Stimulated activated naive CD8-positive, alpha-beta T cell treated with anti-CD3 and anti-CD28 coated beads, Interleukin-15, Interleukin-2, amounts not matched to agents 100 ng/mL and 50 ng/mL, for 24 hours (primary cell): Measurements from ENCODE around the gene FZD10.

Source experiments
- H3K27ac Mint-ChIP-seq: one replicate; pipeline ENCODE4 v1.8.0; 2021; ENCODE audit warnings: mild to moderate bottlenecking, mixed read lengths
- H3K27me3 Mint-ChIP-seq: one replicate; pipeline ENCODE4 v1.8.0; 2021; ENCODE audit warnings: mixed read lengths
- H3K36me3 Mint-ChIP-seq: one replicate; pipeline ENCODE4 v1.8.0; 2021; ENCODE audit warnings: low read depth, mixed read lengths
- H3K4me1 Mint-ChIP-seq: one replicate; pipeline ENCODE4 v1.8.0; 2021; ENCODE audit warnings: low read depth, mixed read lengths
- H3K4me3 Mint-ChIP-seq: one replicate; pipeline ENCODE4 v1.8.0; 2021; ENCODE audit warnings: mild to moderate bottlenecking, mixed read lengths
- H3K9me3 Mint-ChIP-seq: one replicate; pipeline ENCODE4 v1.8.0; 2021; ENCODE audit warnings: mixed read lengths

Gene FZD10

DNA sequence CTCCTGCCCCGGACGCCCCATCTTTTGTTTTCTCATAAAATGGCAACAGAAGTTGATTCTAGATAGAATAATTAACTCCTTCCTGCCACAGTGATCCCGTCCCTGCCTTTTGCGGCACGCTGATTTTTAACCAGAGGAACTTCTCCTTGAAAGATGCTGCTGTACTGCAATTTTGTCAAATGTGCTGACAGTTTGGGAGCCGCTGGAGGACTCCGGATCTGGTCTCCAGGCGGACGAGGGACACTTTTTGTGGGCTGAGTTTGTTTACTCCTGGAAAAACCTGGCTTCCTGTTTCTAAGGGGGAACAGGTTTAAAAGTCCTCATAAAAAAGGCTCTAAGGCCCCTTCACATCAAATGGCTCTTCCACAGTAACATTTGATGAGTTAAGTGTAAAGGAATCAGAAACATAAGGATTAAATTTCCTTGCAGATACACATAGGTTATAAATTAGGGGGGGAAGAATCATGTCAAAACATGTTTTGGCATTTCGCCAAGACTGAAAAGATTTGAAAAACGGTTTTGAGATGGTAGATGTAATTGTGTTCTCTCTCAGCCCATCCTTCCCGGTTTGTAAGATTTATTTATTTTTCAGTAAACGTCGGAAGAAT lies 15.5 kb downstream of the FZD10 start:
- Mint-ChIP-seq H3K4me1 (no peaks in the 10 kb centered on the region), H3K27ac (no peak overlapping the region), H3K27me3 (peaks cover 16% of the 10 kb centered on the region), H3K9me3 (peaks cover 4% of the 10 kb centered on the region), H3K4me3 (no peak overlapping the region), H3K36me3 (no peaks in the 10 kb centered on the region)

GRCh38 chr12:130178282-130178681 lies 16.0 kb downstream of the FZD10 start:
- H3K36me3 Mint-ChIP-seq = no peaks in the 10 kb centered on the region
- H3K4me1 Mint-ChIP-seq = no peaks in the 10 kb centered on the region
- H3K9me3 Mint-ChIP-seq = peaks cover 4% of the 10 kb centered on the region
- H3K27ac Mint-ChIP-seq = no peak overlapping the region
- peaks cover 16% of the 10 kb centered on the region for H3K27me3 Mint-ChIP-seq
- no peak overlapping the region for H3K4me3 Mint-ChIP-seq

DNA sequence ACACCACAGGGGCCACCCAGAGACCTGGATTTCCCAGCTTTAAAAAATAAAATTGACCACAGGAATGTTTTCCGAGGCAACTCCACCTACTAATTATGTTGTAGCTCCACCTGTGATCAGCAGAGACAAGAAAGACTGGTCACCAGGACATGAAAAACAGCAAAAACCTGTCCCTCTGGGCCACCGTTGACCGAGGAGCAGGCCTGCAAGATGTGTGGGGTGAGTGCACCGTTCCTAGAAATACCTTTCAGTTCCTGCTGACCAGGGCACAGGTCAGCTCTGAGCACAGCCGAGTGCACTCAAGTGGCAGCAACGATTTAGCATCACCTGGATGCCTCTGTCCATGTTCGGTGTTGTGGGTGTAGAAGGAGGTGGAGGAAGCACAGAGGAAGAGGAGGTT lies 16.9 kb downstream of the FZD10 start:
- no peak overlapping the region for H3K4me3 Mint-ChIP-seq
- peaks cover 16% of the 10 kb centered on the region for H3K27me3 Mint-ChIP-seq
- H3K27ac Mint-ChIP-seq = no peak overlapping the region
- no peaks in the 10 kb centered on the region for H3K4me1 Mint-ChIP-seq
- no peaks in the 10 kb centered on the region for H3K36me3 Mint-ChIP-seq
- H3K9me3 Mint-ChIP-seq = peaks cover 4% of the 10 kb centered on the region

GRCh38 chr12:130179621-130180020 lies 17.4 kb downstream of the FZD10 start:
- Mint-ChIP-seq H3K4me3 (no peak overlapping the region), H3K27me3 (peaks cover 16% of the 10 kb centered on the region), H3K27ac (no peak overlapping the region), H3K4me1 (no peaks in the 10 kb centered on the region), H3K36me3 (no peaks in the 10 kb centered on the region), H3K9me3 (peaks cover 4% of the 10 kb centered on the region)

- Mint-ChIP-seq H3K27ac (no peak overlapping the region), H3K4me1 (no peaks in the 10 kb centered on the region), H3K36me3 (no peaks in the 10 kb centered on the region), H3K27me3 (peaks cover 18% of the 10 kb centered on the region), H3K9me3 (peaks cover 4% of the 10 kb centered on the region), H3K4me3 (no peak overlapping the region)
These were observed 18.9 kb downstream of the FZD10 start for GRCh38 chr12:130181211-130181610.

- H3K9me3 Mint-ChIP-seq = peaks cover 4% of the 10 kb centered on the region
- H3K36me3 Mint-ChIP-seq = no peaks in the 10 kb centered on the region
- no peak overlapping the region for H3K27ac Mint-ChIP-seq
- H3K27me3 Mint-ChIP-seq = peaks cover 18% of the 10 kb centered on the region
- H3K4me1 Mint-ChIP-seq = no peaks in the 10 kb centered on the region
- H3K4me3 Mint-ChIP-seq = no peak overlapping the region
These were observed 21.5 kb downstream of the FZD10 start for GRCh38 chr12:130183585-130184370.

GRCh38 chr12:130184404-130185090 lies 22.3 kb downstream of the FZD10 start:
- Mint-ChIP-seq H3K4me3 (no peak overlapping the region), H3K27ac (no peak overlapping the region), H3K4me1 (no peaks in the 10 kb centered on the region), H3K27me3 (peaks cover 18% of the 10 kb centered on the region), H3K36me3 (no peaks in the 10 kb centered on the region), H3K9me3 (peaks cover 4% of the 10 kb centered on the region)

DNA sequence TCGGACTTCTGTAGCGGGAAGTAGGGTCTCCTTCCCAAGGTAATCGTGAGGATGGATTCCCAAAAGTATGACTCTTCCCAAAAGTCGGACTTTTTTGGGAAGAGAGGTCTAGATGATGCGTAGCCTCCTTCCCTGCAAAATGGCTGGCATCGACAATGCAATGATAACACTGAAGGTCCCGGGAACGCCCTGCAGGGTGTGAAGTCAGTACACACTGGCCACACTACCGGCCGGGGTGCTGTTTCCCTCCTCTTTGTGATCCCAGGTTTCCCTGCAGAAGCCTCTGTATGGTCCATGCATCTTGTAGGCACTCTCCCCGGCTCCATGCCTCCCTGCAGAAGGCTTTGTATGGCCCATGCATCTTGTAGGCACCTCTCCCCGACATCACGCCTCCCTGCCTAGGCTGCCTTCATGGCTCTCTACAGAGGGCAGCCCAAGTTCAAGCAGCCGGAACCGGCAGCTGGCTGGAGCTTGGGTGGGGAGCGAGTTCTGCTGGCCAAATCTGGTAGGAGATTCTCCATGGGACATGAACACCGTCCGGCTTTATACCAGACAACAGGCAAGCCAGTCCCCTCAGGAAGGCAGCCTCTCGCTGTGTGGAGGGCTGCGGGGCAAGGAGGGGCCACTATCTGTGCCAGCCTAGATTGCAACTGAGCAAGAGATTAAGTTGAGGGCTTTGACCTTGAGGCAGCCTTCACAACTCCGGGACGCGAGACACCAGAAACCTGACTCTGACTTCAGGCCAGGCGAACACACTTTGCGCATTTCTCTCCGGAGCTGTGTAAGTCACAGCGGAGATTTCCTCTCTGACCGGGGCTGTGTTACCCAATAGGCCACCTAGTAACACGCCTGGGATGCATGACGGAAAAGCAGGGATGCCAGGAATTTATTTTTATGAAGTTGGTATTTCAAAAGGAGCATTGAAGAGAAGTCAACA lies 23.5 kb downstream of the FZD10 start:
- no peaks in the 10 kb centered on the region for H3K4me1 Mint-ChIP-seq
- peaks cover 4% of the 10 kb centered on the region for H3K9me3 Mint-ChIP-seq
- H3K36me3 Mint-ChIP-seq = no peaks in the 10 kb centered on the region
- H3K27ac Mint-ChIP-seq = no peak overlapping the region
- H3K4me3 Mint-ChIP-seq = no peak overlapping the region
- peaks cover 16% of the 10 kb centered on the region for H3K27me3 Mint-ChIP-seq

DNA sequence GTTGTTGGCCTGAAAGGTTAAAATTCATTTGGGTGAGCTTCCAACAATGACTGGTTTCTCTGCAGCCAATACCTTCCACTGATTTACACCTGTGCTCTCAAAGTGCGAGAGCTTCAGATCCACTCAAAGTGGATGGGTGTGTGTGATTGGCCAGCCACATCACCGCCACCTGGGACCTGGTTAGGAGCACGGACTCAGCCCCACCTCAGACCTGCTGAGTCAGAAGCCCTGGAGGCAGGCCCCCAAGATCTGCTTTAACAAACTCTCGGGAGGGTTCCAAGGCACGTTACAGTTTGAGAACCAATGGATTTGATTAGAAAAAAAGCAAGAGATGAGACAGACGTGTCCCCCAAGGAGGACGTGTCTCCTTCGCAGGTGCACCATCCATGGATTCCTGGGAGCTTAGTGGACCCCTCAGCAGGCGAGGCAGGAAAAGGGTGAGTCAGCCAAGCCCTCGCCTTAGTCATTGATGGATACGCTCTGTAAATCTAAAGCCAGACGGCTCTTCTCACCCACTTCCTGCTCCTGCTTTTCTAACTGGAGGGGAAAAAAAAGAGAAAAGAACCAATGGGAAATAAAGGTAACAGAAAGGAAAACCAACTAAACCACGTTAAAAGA lies 24.5 kb downstream of the FZD10 start:
- Mint-ChIP-seq H3K27ac (no peak overlapping the region), H3K9me3 (peaks cover 5% of the 10 kb centered on the region), H3K36me3 (no peaks in the 10 kb centered on the region), H3K4me3 (no peak overlapping the region), H3K4me1 (no peaks in the 10 kb centered on the region), H3K27me3 (peaks cover 14% of the 10 kb centered on the region)

DNA sequence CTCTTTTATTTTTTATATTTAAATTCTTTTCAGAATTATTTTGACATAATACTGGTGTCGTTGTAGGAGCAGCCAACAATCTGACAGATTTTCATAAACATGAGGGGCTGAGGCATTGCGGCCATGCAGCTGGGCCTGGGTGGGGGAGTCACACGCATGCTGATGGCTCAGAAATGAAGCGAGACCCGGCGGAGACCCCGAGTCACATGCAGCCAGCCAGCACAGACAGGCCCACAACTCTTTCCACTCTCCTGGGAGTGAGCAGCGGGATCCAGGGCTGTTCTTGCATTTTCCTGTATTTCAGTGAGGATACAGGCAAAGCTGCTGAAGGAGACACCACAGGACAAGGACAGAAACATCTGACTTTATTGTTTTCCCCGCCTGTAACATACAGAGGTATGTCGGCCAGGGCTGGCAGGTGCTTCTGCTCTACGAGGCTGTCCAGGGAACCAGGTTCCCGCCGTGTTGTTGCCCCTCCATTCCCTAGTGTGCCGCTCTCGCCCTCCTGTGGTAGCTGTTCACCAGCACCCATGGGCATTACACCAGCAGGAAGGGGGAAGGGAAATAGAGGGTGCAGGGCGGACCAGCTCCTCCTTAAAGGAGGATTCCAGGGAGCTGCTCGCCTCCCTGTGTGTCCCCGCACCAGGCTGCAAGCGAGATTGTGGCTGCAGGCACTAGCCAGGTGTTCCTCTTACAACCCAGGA lies 30.5 kb downstream of the FZD10 start:
- Mint-ChIP-seq H3K27ac (no peak overlapping the region), H3K4me3 (no peak overlapping the region), H3K27me3 (peaks cover 4% of the 10 kb centered on the region), H3K36me3 (no peaks in the 10 kb centered on the region), H3K4me1 (no peaks in the 10 kb centered on the region), H3K9me3 (peaks cover 8% of the 10 kb centered on the region)

DNA sequence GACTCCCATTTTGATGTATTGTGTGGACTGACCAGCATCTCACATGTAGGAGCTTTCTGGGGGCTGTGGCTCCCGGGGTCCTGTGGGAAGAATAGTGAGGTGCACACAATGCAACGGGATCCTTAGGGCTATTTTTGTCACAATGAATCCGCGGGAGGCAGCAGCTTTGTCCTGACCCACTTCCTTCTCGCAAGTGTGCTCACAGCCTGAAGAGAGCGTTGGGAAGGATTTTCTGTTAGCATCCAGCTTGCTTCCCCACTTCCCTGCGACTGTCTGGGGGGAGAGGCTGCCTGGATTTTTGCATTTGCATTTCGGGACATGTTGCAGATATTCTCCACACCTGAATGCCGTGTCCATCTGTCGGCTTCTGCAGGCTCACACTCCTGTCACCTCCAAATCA lies 31.9 kb downstream of the FZD10 start:
- Mint-ChIP-seq H3K27ac (no peak overlapping the region), H3K4me3 (no peak overlapping the region), H3K36me3 (no peaks in the 10 kb centered on the region), H3K9me3 (peaks cover 8% of the 10 kb centered on the region), H3K27me3 (no peaks in the 10 kb centered on the region), H3K4me1 (no peaks in the 10 kb centered on the region)

- Mint-ChIP-seq H3K36me3 (no peaks in the 10 kb centered on the region), H3K9me3 (peaks cover 8% of the 10 kb centered on the region), H3K4me1 (no peaks in the 10 kb centered on the region), H3K4me3 (no peak overlapping the region), H3K27me3 (no peaks in the 10 kb centered on the region), H3K27ac (no peak overlapping the region)
These were observed 33.1 kb downstream of the FZD10 start for GRCh38 chr12:130195369-130195768.

DNA sequence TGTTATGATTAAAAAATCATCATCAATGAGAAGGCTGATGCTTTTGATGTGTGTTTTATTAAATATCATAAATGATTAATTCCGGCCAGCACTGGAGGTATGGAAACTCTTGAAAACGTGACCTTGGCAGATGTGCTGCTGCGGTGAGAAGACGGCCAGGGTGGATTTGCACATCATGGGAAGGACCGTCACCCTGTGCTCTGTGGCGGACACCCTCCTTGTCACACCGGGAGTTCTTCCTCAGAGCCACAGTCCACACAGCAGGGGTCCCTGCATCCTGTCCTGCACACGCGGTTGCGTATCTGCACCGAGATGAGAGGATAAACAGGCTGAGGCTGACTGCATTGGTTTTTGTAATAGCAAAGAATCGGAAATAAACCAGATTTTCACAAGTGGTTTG lies 33.5 kb downstream of the FZD10 start:
- Mint-ChIP-seq H3K4me3 (no peak overlapping the region), H3K27ac (no peak overlapping the region), H3K27me3 (no peaks in the 10 kb centered on the region)

GRCh38 chr12:130196827-130197226 lies 34.6 kb downstream of the FZD10 start:
- Mint-ChIP-seq H3K27me3 (no peaks in the 10 kb centered on the region), H3K27ac (no peak overlapping the region), H3K36me3 (no peaks in the 10 kb centered on the region), H3K9me3 (peaks cover 6% of the 10 kb centered on the region), H3K4me1 (no peaks in the 10 kb centered on the region), H3K4me3 (no peak overlapping the region)

More for the DNA sequence above, 33.5 kb downstream of the FZD10 start:
- no peaks in the 10 kb centered on the region for H3K4me1 Mint-ChIP-seq
- peaks cover 10% of the 10 kb centered on the region for H3K9me3 Mint-ChIP-seq
- H3K36me3 Mint-ChIP-seq = no peaks in the 10 kb centered on the region
